RWPE1 (cell line): ENCODE data around the gene PPP1R3C.
A peak's percentile ranks its signal among the peaks of the same experiment; 100 is the strongest.

Experiments
- CTCF ChIA-PET: fragments of 350-600 bp; sonication (Branson Sonifier 250); formaldehyde crosslinking; extraction: SDS; loops from one replicate; lab custom pipeline; 2021; lab: Yijun Ruan, JAX
- POLR2A ChIA-PET: fragments of 400-600 bp; formaldehyde crosslinking; extraction: SDS; loops from one replicate; lab custom pipeline; 2020; ENCODE audit warnings: antibody characterized with exemption; ENCODE audit not compliant: low non-redundant PET; lab: Yijun Ruan, JAX
- DNase-seq: peaks from one replicate; pipeline ENCODE4 v3.0.0; 2012; ENCODE audit warnings: low spot score
- H3K27ac ChIP-seq: fragments of 450-650 bp; 2 replicates; pipeline ENCODE4 v1.5.1; 2017
- CTCF ChIP-seq: fragments of 450-650 bp; conservative IDR thresholded peaks from 2 replicates; pipeline ENCODE4 v1.5.1; 2017; ENCODE audit warnings: low read depth, mild to moderate bottlenecking

PPP1R3C gene

DNA sequence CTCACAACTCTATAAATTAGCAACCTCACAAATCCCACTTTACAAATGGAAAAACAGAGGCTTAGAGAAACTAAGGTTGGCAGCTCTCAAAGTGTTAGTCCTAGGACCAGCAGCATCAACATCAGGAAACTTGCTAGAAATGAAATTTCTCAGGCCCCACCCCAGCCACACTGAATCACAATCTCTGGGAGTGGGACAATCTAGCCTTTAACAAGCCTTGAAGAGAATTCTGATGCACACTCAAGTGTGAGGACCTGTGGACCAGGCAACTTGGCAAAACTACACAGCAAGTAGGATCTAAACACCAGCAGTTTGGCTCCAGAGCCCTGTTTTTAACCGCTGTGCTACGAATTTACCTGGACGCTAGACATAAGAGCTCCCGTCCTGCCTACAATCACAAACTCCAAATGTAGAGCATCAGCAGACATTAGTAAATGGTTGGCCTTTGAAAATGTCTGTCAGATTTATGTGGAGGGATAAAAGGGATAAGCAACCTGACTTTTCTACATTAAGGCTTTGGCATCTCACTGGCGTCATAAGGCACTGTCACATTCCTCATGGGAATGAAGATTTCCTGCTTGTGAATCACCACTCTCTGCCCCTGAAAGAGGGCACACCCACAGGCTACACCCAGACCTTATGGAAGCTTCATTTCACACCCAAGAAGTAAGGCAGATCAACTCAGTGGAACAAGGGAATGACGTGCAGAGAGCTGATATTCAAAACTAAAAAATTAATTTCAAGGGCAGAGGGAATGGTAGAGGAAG lies 34.5 kb downstream of the PPP1R3C start:
- ChIA-PET CTCF (interaction anchor here (0.5 to 0.8 kb wide), 5 partner anchors 23 to 987 kb away, joined by 3 to 6 read pairs (median 3); no protein-coding TSS in a partner anchor), POLR2A (no interaction called here)
- peak overlapping the region; percentile 95 for H3K27ac ChIP-seq
- peak; percentile 93 for DNase-seq
- no peak for TF ChIP-seq CTCF

- peak; percentile 41 for DNase-seq
- TF ChIP-seq CTCF: no peak
- POLR2A ChIA-PET: no interaction called here
- CTCF ChIA-PET: interaction anchor here (0.5 kb wide), 1 partner anchor 25 kb away, joined by 4 read pairs; no protein-coding TSS in a partner anchor
- peak overlapping the region; percentile 95 for H3K27ac ChIP-seq
Observed at GRCh38 chr10:91597197-91597881, 35.5 kb downstream of the PPP1R3C start.

DNA sequence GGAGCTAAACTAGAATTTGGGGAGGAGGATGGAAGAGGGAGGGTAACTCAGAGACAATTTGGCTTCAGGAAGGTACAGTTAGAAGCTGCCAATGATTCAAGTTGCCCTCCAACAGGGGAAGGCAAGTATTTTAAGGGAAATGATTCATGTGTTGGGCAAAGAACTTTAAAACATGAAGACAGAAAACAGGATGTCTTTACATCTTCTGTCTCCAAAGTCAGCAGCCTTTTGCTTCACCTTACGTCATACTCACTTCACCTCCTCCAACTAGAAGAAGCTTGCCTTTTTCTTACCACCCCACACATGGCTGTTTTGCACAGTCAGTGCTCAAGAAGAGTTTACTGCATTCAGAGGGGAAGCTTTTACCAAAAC lies 36.1 kb downstream of the PPP1R3C start:
- peak; percentile 34 for DNase-seq
- H3K27ac ChIP-seq: peak overlapping the region; percentile 95
- POLR2A ChIA-PET: no interaction called here
- CTCF ChIA-PET: interaction anchor here (0.5 kb wide), 1 partner anchor 25 kb away, joined by 4 read pairs; no protein-coding TSS in a partner anchor
- TF ChIP-seq CTCF: no peak

GRCh38 chr10:91593834-91594233 lies 39.0 kb downstream of the PPP1R3C start:
- no peak for DNase-seq
- H3K27ac ChIP-seq: no peak overlapping the region
- POLR2A ChIA-PET: no interaction called here
- CTCF ChIA-PET: no interaction called here
- no peak for TF ChIP-seq CTCF

DNA sequence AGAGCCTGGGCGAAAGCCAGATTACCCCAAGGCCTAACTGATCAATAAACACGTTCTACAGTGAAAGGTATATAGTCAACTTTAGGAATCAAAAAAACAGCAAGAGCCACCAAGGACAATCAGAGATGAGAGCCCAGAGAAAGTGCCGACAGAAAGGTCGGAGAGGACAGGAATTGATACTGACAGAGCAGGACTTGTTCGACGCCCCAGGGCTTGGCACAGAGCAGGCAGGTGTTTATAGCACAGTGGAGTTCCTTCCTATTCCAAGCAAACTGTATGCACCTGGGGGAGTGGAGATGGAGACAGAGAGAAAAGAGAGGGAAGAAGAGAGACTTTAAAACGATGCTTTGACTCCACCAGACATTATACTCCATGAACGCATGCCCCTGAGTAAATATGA lies 39.5 kb downstream of the PPP1R3C start:
- CTCF ChIA-PET: no interaction called here
- POLR2A ChIA-PET: no interaction called here
- no peak overlapping the region for H3K27ac ChIP-seq
- TF ChIP-seq CTCF: no peak
- no peak for DNase-seq

GRCh38 chr10:91592266-91592975 lies 40.5 kb downstream of the PPP1R3C start:
- POLR2A ChIA-PET: no interaction called here

More at GRCh38 chr10:91592266-91592975, 40.5 kb downstream of the PPP1R3C start:
- H3K27ac ChIP-seq: no peak overlapping the region
- TF ChIP-seq CTCF: no peak
- no peak for DNase-seq
- CTCF ChIA-PET: interaction anchor here (0.6 kb wide), 1 partner anchor 323 kb away, joined by 3 read pairs; no protein-coding TSS in a partner anchor
